Stimulated activated CD4-positive, alpha-beta T cell treated with anti-CD3 and anti-CD28 coated beads, Interleukin-1b, Interleukin-23, amount 100 ng/mL, for 4 hours (primary cell): ENCODE data around the gene TFF2.
A peak's percentile ranks its signal among the peaks of the same experiment; 100 is the strongest.

ENCODE experiments used
- DNase-seq, 2 donors: peaks; one replicate each; pipeline ENCODE4 v3.0.0-alpha.2; 2020; ENCODE audit warnings: low read depth in 2 of 2

TFF2 gene

DNA sequence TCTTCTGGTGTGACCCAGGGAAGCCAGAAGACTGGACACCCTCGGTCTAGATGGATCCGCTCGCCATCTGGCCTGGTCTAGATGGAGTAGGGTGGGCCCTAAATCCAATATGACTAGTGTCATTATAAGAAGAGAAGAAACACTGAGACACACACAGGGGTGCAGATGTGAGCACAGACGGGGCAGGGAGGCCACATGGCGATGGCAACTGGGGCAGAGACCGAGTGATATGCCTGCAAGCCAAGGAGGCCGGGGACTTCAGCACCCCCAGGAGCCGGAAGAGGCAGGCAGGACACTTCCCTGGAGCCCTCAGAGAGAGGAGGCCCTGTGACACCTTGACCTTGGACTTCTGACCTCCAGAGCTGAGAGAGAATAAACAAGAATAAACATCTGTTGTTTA lies 30.0 kb downstream of the TFF2 start:
- no peak for DNase-seq

DNA sequence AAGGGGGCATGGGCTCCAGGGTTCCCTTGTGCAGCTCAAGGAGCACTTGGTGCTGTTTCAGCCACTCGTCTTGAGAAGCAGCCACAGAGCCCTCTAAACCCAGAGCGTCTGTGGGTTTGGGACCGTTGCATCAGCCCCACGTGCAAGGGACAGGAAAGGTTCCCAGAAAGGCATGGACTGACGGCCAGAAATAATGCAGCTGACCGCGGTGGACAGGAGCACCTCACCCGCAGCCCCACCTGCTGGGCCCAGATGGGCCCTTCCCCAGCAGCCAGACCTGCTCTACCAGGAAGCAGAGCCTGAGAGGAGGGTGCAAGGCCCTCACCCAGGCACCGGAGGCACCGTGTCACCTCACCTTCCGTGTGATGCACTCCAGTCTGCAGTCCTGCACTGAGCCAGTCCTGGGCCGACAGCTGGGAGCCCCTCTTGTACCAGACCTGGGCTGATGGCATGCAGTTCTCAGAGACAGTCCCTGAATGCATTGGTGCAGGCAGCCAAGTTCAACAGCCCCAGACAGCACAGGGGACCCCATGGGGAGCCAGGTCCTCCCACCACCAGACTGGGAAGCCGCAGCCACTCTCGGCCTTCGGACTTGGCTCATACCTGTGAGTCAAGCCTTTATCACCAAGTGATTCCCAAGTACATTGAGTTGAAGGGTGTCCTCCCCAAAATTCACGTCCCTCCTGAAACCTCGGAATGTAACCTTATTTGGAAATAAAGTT lies 30.8 kb downstream of the TFF2 start:
- no peak for DNase-seq

DNA sequence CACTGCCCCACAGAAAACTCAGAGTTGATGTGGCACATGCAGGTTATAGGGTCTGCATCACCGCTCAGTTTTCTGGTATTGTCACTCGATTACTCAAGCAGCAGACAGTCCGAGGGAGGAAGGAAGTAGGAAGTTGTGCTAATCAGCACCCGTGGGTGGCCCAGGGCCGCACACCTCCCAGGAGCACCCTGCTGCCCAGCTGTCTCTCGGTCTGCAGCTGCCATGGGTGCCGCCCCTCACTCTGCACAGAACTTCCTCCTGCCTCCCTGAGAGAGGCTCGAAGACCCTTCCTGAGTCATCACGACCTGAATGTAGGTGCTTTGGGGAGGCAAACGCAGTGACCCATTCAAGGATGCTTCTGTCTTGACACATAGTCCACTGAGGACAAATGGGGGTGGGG lies 31.4 kb downstream of the TFF2 start:
- DNase-seq: no peak

DNA sequence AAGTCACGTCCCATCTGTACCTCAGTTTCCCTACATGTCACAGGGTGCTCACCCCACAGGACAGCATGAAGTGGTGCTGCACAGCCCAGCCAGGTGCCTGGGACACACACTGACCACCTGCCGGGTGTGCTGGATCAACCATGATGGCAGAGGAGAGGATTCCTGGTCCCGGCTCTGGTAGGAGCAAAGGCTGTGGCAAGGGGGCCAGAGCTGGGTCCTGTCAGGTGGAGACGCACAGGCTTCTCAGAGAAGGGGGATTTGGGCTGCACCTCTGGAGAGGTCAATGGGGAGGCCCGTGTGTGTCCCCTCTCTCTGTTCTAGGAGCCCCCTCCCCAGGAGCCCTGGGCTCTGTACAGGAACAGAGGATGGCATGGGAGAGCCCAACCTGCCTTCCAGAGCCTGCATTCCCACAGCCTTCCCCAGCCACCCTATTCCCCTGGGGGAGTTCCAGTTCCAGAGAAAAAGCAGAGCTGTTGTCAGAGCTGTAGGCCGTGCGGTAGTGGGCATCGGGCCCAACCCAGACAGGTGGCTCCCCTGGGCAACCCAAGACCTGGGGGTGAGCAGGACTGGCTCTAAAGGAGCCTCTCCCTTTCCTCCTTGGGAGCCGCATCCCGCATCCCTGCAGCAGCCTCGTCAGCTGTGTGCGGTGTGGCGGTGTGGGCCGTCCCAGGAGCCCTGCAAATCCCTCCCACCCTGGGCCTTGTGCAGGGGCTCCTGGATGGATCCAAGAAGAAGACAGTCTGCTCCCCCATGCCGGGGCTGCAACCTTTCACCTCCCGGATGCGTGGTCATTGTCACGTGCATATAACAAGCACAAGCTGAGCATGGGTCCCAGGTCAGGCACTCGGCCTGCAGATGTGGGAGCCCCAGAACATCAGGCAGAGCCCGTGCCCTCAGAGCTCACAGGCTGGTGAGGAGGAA lies 32.7 kb downstream of the TFF2 start:
- DNase-seq: no peak

DNA sequence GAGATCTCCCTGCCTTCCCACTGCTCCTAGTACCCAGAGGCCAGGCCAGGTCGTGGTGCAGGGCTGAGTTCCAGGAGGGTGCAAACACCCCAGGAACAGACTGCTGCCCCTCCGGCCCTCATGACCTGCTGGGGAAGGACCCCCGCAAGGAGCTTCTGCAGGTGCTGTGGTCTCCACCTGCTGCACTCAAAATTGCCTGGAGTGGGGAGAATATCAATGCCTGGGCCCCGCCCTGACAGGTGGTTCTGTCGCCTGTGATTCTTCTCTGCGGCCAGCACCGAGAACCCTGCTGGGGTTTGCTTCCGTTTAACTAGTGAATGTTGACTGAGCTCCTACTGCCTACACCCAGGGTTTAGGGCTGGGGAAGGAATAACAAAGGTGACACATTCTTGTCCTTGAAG lies 33.5 kb downstream of the TFF2 start:
- no peak for DNase-seq

GRCh38 chr21:42316891-42317290 lies 33.9 kb downstream of the TFF2 start:
- DNase-seq: no peak

- DNase-seq: no peak
Observed at GRCh38 chr21:42315296-42315891, 35.4 kb downstream of the TFF2 start, which contains the start of gene TFF3. Gene TFF3 (minus strand): TSS chr21:42315409. CDS start chr21:42315374, 35 bp downstream.

DNA sequence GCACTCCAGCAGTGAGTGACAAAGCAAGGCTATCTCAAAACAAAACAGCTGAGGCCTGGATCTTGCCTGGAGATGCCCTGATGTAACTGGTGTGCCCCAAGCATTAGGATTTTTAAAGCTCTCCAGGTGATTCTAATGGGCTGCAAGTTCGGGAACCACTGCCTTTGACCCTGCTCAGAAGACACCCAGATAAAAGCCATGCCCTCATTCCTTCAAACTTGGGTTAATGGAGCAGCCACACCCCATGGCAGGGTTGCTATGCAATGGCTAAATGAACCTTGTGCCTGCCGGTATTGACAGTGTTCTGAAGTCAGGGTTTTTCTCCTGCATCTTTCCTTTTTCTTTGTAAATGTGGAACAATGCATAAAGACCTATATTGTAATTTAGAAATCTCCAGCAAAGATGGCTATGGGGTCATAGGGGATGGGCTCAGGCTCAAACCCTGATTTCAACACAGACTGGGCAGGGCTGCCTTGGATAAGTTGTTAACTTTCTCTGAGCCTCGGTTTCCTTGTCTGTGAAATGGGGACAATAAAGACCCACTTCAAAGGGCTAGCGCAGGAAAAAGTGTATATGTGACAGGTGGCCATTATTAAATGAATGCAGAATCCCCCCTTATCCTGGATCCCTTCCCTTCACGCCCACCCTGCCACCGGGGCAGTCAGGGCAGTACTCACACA lies 36.0 kb downstream of the TFF2 start:
- DNase-seq: no peak

GRCh38 chr21:42313501-42313969 lies 37.3 kb downstream of the TFF2 start:
- DNase-seq: no peak

DNA sequence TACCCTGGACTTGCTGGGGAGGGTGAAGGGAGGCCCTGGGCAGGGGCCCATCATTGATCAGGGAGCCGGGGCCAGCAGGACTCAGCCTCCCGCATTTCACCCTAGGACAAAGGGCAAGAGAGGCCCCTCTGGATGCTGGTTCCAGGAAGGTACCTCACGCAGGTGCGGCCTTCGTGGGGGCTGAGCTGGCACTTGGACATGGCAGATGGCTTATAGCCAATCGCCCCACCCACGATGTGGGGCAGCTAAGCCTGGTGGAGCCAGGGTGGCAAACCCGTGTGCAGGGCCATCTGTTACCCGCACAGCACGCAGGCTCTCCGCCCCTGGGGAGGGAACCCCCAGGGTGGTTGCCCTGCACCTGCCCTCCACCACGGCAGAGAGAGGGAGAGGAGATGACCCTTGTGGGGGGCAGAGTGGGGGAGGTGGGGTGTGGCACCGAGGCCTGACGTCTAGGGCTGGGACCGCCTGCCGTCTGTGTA lies 38.1 kb downstream of the TFF2 start:
- DNase-seq: no peak

- no peak for DNase-seq
Observed at GRCh38 chr21:42311816-42312625, 38.8 kb downstream of the TFF2 start.

DNA sequence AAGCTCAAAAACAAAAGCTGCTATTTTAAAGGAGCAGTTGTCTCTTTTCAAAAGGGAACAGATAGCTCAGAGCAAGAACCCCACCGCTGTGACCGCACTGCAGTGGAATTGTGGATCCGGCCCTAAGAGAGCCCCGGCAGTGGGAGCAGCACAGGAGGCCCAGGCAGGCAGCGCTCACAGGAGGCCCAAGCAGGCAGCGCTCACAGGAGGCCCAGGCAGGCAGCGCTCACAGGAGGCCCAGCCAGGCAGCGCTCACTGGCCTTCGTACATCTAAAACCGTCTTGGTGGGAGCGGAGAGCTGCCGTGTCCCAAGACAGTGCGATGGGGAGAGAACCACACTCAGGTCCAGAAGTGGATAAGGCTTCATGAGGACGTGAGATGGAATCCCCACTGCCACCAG lies 39.6 kb downstream of the TFF2 start:
- no peak for DNase-seq

DNA sequence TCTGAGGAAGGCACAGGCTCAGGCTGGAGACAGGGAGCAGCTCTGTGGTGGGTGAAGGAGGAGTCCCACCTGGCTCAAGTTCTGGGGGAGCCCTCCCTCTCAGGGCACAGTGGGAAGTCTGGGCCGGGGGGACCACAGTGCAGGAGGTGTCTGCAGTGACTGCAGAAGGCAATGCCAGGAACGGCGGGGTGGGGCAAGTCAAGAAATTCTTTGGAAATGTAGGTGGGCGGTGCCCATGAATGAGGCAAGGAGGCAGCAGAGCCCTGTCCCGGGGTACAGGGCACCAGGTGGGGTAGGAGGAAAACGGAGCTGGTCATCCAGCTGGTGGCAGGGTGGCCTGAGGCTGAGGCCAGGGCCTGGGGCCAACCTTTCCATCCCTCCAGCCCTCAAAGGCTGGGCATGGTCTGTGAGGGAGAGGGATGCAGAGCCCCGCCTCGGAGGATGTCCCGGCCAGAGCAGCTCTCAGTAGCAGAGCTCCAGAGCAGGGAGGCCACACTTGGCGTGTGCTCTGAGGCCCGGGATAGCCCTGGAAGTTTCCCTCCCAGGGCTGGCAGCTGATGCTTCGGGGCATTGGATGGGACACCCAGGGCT lies 40.3 kb downstream of the TFF2 start:
- no peak for DNase-seq

DNA sequence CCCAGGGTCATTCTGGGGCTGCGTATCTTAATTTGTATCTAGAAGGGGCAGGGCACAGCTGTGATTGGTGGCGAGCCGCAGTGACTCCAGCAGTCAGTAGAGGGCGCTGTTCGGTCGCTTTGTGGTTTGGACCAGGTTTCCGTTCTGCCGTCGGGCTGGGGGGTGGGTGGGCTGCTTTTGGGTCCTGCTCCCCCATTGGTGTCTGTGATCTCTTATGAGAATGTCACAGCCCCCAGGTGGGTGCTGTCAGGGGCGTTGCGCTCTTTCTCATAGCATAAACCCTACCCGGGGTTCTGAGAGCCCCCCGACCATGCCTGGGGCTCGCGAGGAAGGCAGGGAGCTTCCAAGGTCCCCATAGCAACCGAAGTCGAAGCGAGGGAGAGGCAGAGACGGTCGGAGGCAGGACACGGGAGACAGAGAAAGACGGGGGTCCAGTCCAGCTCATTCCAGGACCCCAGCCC lies 41.0 kb downstream of the TFF2 start:
- peak; percentile 66 to 69 for DNase-seq

- DNase-seq: no peak
Observed at GRCh38 chr21:42308914-42309752, 41.7 kb downstream of the TFF2 start.

DNA sequence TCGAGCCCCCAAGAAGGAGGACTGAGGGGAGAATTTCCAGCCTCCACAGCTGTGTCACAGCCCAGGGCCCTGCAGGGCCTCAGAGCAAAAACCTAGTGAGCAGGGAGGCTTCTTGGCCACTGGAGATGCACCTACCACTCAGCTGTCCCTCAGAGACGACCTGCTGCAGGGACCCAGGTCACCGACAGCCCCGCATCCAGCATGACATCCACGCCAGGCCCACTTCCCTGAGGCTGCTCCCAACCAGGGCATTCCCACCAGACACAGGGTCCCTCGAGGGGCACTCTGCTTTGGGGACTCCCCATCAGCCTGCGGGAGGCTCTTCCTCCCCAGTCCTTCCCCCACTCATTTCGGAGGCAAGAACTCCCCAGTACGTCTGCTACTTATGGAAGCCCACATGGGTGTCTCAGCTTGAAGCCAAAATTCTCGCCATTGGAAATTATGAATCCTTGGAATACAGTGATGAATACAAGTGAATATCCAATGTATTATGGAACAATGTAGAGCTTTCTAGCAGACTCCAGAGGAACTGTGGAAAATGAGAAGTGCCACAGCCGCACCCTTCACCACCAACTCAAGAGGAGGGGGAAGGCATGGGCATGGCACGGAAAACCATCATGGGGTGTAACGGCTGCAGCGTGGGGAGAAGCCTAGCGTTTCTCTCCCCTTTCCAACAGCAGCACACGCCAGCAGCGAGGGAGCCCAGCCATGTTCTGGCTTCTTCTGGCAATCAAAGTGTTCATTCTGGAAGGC lies 42.5 kb downstream of the TFF2 start:
- DNase-seq: no peak

DNA sequence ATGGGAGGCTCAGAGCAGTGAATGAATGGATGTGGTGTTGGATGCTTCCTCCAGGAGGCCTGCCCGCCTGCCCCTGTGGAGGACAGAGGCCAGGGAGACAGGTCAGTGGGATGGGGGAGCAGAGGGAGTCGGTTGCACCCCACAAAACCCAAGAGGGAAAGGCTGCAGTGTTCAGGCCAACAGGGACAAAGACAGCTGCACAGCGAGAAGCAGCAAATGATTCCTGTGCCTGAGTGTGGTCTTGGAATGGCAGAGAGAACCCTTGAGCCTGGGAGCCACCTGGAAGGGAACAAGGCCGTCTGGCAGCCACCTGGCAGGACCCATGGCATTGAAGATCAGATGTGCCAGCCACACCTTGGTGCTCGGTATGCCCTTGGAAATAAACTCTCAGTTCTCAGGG lies 43.7 kb downstream of the TFF2 start:
- DNase-seq: no peak

- no peak for DNase-seq
Observed at GRCh38 chr21:42306366-42307035, 44.3 kb downstream of the TFF2 start.
